GM19238 (cell line): ENCODE measurements around the gene STK39.

Experiments
- DNase-seq: peaks from one replicate; pipeline ENCODE4 v3.0.0; 2011; ENCODE audit warnings: low spot score; ENCODE audit not compliant: insufficient read length

The STK39 gene

DNA sequence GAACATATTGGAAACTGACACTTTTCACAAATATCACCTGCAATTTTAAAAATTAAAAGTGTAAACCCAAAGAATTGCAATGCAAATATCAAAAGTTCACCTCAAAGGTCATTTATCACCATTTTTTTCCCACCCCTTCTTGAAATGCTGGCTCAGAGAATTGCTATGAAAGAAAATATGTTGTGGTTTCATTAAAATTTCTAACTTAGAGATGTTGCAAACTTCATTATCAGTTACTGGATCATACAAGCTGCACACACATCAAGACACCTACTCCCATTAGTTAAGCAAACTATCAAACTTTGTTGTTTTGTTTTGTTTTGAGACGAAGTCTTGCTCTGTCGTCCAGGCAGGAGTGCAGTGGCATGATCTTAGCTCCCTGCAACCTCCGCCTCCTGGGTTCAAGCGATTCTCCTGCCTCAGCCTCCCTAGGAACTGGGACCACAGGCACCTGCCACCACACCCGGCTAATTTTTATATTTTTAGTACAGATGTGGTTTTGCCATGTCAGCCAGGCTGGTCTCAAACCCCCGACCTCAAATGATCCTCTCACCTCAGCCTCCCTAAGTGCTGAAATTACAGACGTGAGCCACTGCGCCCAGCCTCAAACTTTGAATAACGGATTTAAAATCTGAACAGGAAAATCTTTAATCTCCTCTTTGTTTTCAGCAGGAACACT is 37.0 kb downstream of the STK39 start:
- DNase-seq: no peak

- no peak for DNase-seq
Observed at GRCh38 chr2:168208652-168209051, 38.7 kb downstream of the STK39 start.

DNA sequence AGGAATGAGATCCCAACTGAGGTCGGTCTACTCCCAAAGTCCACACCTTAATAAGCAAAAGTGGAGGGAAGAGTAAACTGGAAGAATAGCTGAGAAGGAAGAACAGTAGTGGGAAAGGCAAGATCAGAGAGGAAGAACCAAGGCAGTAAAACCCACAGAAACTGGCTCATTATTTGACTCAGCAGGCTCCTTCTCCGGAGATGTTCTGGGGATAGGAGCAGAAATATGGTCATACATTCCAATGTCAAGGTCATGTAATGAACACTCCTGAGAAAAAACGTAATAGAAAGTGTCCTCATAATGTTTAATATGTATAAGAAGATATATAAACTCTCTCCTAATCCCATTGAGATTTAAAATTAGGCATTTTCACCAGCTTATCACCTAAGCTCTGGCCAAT is 39.5 kb downstream of the STK39 start:
- DNase-seq: no peak

GRCh38 chr2:168203762-168204693 is 43.4 kb downstream of the STK39 start:
- no peak for DNase-seq

DNA sequence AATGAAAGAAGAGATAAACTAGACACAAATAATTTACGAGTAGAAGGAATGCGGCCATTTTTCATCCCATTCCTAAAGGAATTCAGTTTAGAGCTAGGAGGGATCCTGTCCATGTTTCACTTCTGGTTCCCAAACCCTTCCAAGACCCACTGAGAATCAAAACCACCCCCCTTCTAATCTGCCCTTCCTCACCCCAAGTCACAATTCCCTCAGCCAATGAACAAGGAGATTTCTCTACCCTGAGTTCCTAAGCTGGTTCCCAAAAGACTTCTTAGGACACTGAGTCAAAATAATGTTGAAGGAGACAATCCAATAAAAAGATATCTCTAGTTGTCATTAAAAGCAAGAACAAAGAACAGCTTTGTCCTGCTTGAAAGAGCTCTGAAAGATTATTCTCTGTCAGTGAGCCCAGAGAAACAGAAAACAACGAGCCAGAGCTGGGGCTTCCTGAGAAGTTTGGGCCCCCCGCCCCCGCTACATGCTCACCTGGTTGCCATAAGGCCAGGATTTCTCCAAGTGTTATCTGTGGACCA is 45.7 kb downstream of the STK39 start:
- DNase-seq: no peak

DNA sequence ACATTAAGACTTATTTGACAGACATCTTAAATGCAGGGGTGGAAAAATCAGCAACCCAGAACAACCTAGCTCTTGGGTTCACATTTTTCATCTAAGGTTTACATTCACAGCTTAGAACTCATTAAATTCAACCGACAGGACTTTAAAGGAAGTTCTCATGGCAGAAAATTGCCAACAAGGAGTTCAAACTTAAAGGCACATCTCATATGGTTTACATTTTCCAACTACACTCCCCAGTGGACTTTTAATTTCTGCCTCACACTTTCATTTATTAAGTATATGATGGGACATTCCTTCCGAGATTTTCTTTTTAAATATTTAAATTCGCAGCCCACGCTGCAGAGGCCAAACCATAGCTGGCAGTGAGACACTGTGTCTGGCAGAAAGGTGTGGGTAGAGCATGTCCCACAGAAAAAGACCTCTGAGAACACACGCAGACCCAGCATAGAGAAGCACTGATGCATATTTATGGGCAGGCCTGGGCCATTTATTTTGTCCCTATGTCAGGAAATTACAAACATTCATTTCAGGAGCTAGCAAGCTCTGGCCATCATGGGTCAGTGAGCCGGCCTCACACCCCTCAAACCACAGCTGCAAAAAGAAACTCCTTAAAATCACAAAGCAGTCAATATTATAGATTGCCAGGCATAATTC is 46.3 kb downstream of the STK39 start:
- DNase-seq: no peak

GRCh38 chr2:168198476-168199207 is 48.8 kb downstream of the STK39 start:
- DNase-seq: no peak

- no peak for DNase-seq
Observed at GRCh38 chr2:168196764-168197180, 50.6 kb downstream of the STK39 start.

DNA sequence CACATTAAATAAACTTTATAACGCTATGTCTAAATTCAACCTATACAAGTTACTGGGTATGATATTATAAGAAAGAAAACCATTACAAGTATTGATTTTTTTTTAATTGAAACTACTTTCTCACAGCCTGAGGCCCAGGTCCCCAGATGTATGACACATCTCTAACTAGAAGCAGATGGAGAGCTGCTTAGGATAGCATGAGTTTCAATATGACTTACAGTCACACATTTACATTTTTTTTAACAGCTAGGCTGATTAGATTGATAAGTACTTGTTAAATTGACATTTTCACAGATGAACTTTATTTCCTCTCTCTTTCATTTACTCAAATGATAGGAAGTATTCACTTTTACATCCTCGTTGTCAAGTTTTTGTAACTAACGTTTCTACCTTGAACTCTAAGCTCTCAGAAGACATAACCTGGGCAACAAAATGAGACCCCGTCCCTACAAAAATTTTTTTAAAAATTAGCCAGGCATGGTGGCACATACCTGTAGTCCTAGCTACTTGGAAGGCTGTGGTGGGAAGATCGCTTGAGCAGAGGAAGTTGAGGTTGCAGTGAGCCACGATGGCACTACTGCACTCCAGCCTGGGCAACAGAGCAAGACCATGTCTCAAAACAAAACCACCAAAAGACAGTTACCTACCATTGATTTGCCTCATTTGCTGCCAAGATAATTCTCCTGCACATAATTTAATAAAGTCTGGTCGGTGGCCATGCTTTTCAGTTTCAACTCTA is 52.4 kb downstream of the STK39 start:
- DNase-seq: peak; percentile 30

DNA sequence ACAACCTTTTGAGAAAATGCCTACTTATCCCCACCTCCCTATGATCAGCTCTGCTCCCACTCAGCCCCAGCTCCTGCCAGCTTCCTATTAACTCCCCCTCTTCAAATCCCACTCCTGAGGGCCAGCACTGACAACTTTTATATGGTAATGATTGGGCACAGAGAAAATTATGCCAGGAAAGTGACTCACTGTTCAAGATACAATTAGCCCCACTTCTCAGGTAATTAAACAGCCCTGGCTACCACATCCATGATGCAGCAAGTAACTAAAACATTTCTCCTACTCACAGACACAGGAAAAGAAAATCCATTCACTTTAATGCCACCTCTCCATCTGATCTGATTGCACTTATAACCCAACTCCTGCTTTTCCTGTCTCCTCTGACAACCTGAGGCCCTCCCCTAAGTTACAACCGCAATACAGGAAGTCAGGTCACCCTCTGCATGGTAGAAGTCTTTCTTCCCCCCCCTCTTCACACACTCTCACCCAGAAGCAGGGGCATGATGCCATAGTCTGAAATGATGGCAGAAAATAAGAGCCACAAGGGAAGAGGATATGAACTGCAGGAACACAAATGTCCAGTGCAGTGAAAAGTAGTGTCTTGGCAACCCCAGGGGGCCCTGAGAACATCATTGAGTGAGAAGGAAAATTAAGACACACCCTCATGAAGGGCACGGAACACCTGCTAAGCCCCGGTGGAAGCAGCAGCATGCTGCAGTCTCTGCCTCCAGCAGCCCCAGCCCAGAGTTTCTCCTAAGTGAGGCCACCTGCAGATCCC is 54.4 kb downstream of the STK39 start:
- DNase-seq: no peak

GRCh38 chr2:168191955-168192785 is 55.2 kb downstream of the STK39 start:
- DNase-seq: no peak

DNA sequence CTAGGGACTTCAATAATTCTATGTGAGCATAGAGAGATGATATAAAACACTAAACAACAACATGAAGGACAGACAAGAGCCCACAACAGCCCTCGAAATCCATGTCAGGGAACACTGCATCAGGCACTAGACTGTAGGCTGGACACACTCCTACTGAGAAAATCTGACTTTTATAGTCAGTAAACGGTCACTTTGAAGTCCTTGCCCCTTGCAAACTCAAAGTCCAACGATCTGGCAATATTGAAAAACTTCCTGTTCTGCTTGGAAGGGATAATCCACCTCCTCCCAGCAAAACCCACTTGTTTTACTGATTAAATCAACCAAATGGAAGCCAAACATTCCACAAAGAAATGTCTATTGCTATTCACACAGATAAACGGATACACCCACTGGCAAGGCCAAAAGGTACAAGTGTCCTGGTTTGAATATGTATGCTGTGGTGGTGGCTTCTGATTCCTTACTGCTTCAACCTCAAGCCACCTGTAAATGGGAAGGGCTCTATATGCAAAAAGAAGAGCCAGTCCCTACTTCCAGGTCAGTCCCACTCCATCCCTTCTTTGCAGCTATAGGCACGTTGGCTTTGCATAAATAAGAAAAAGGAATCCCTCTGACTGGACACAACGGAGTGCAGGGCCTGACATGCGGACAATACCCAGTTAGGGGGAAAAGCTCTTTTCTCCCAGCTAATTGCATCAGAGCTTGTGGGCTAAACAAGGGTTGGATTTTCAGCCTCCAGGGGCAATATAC is 56.6 kb downstream of the STK39 start:
- DNase-seq: no peak

GRCh38 chr2:168189835-168190569 is 57.4 kb downstream of the STK39 start:
- no peak for DNase-seq

DNA sequence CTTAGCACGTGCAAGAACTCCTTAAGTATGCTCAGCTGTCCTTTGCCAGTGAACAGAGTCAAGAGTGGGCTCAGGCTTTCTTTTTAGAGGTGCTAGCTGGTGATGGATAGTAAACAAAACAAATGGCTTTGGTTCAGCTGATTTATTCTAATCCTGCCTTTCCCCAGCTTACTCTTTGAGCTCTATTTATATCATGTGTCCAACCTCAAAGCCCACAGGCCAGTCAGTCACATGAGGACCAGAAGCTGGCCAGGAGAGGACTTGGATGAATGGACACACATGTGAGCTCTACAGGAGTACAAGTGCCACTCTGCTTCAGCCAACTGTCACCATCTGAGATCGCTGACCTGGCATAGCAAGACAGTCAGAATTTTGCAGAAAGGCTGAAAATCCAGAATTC is 59.4 kb downstream of the STK39 start:
- no peak for DNase-seq

DNA sequence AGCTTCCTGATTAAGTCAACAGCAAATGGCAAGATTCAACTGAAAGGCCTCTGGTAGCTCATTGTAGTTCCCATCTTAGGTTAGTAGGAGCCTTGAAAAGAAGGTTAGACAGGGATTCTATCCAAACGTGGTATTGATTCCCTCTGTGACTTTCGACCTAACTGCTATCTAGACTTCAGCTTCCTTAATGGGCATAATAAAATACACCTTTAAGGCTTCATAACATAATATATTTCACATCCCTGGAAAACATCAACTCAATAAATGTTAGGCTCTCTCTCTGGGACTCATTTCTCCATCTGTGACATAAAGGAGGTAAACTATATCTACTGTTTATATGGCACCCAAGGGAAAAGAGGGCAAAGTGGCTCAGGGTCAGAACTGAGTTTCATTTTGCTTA is 60.9 kb downstream of the STK39 start:
- no peak for DNase-seq

DNA sequence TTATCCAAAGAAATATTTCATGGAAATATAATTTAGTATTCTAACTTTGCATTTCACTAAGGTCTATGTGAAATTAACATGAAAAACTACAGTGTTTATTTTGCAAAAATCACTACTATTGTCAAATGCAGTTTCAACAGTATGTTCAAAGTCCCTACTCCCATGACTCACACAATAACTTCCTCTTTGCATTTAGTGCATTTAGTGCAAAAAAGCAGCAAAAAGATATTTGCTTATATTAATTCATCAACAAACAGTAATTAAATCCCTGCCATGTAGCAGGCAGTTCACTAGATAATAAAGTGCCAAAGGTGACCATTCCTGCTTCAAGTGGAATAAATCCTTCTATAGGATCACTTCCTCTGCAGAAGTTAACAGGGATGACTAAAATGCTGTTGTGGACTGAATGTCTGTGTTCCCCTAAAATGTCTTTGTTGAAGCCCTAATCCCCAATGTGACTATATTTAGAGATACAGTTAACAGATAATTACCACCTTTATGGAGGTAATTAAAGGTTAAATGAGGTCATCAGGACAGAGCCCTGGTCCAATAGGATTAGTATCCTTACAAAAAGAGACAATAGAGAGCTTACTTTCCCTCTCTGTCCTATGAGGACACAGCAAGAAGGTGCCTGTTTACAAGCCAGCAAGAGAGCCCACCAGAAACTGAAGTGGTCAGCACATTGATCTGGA is 61.7 kb downstream of the STK39 start:
- DNase-seq: no peak
